MCF 10A (cell line): Measurements from ENCODE around the gene MCAM. TPM values are rescaled to one million over a fixed set of nuclear protein-coding genes. Genes with fewer than 3 reads are reported as not detected.
A peak's percentile ranks its signal among the peaks of the same experiment; 100 is the strongest.

Source experiments
- BruUV-seq: library from RNA; stranded (reverse); fragments of 400-500 nt; replicated peaks from 2 replicates; lab custom pipeline; 2021; lab: Mats Ljungman, UMichigan
- CTCF ChIA-PET: fragments of 300-600 bp; sonication (Branson Sonifier 250); formaldehyde crosslinking; extraction: SDS; loops from one replicate; lab custom pipeline; 2021; ENCODE audit warnings: antibody characterized with exemption, inconsistent platforms; lab: Yijun Ruan, JAX
- POLR2A ChIA-PET: fragments of 300-600, 350-650 bp; sonication (Branson Sonifier 250); formaldehyde crosslinking; extraction: SDS; loops from one replicate; lab custom pipeline; 2020; ENCODE audit warnings: antibody characterized with exemption, inconsistent platforms; lab: Yijun Ruan, JAX
- DNase-seq: peaks from one replicate; pipeline ENCODE4 v3.0.0-alpha.2; 2018; ENCODE audit not compliant: unreplicated experiment
- H3K27ac Mint-ChIP-seq: one replicate; pipeline ENCODE4 v1.8.0; 2022; ENCODE audit warnings: mild to moderate bottlenecking, low read depth, mixed read lengths; ENCODE audit not compliant: unreplicated experiment
- H3K27me3 Mint-ChIP-seq: one replicate; pipeline ENCODE4 v1.8.0; 2022; ENCODE audit warnings: mixed read lengths; ENCODE audit not compliant: insufficient read depth, unreplicated experiment
- H3K36me3 Mint-ChIP-seq: one replicate; pipeline ENCODE4 v1.8.0; 2022; ENCODE audit warnings: mild to moderate bottlenecking, moderate library complexity, mixed read lengths; ENCODE audit not compliant: insufficient read depth, unreplicated experiment
- H3K4me1 Mint-ChIP-seq: one replicate; pipeline ENCODE4 v1.8.0; 2022; ENCODE audit warnings: mixed read lengths; ENCODE audit not compliant: insufficient read depth, unreplicated experiment
- H3K4me3 Mint-ChIP-seq: one replicate; pipeline ENCODE4 v1.8.0; 2022; ENCODE audit warnings: mild to moderate bottlenecking, moderate library complexity, mixed read lengths; ENCODE audit not compliant: unreplicated experiment
- H3K9me3 Mint-ChIP-seq: one replicate; pipeline ENCODE4 v1.8.0; 2022; ENCODE audit warnings: mixed read lengths; ENCODE audit not compliant: unreplicated experiment
- intact Hi-C: fragments of 100-400 bp; cut with micrococcal nuclease; formaldehyde crosslinking; loops from 2 replicates; pipeline ENCODE4 v1.14.1; 2022
- total RNA-seq: library from RNA; stranded (reverse); gene quantifications from 2 replicates; pipeline ENCODE4 v1.2.3, GENCODE V29; 2022
- TF ChIP-seq, protein P1 (sequence below): fragments of 200-600 bp; IDR thresholded peaks from one replicate; pipeline ENCODE4 v1.8.0; 2022; ENCODE audit warnings: antibody characterized with exemption, mild to moderate bottlenecking; ENCODE audit not compliant: unreplicated experiment

Gene MCAM
- total RNA-seq, 1 experiment from 2014 or later: 3.5 TPM

DNA sequence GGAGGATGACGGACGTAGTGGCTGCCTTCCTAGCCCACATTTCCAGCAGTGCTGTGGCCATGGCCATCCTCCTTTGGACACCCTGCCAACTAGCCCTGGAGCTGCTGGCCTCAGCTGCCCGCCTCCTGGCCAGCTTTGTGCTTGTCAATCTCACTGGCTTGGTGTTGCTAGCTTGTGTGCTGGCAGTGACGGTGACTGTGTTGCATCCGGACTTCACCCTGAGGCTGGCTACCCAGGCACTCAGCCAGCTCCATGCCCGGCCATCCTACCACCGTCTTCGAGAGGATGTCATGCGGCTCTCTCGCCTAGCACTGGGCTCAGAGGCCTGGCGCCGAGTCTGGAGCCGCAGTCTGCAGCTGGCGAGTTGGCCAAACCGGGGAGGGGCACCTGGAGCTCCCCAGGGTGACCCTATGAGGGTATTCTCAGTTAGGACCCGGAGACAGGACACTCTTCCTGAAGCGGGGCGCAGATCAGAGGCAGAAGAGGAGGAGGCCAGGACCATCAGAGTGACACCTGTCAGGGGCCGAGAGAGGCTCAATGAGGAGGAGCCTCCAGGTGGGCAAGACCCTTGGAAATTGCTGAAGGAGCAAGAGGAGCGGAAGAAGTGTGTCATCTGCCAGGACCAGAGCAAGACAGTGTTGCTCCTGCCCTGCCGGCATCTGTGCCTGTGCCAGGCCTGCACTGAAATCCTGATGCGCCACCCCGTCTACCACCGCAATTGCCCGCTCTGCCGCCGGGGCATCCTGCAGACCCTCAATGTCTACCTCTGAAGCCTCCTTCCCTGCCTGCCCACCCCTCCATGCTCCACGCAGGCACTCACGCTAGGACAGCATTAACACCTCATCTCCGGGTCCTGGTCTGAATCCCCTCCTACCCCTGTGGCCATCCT, 19.0 kb upstream of the MCAM start:
- CTCF ChIA-PET: interaction anchor here (0.6 to 5.9 kb wide), 9 partner anchors 9 to 647 kb away, joined by 3 to 49 read pairs (median 3); no protein-coding TSS in a partner anchor
- DNase-seq: peak; percentile 42
- H3K9me3 Mint-ChIP-seq: no peaks in the 10 kb centered on the region
- H3K27me3 Mint-ChIP-seq: peaks cover 5% of the 10 kb centered on the region
- H3K27ac Mint-ChIP-seq: no peak overlapping the region
- TF ChIP-seq, protein P1, sequence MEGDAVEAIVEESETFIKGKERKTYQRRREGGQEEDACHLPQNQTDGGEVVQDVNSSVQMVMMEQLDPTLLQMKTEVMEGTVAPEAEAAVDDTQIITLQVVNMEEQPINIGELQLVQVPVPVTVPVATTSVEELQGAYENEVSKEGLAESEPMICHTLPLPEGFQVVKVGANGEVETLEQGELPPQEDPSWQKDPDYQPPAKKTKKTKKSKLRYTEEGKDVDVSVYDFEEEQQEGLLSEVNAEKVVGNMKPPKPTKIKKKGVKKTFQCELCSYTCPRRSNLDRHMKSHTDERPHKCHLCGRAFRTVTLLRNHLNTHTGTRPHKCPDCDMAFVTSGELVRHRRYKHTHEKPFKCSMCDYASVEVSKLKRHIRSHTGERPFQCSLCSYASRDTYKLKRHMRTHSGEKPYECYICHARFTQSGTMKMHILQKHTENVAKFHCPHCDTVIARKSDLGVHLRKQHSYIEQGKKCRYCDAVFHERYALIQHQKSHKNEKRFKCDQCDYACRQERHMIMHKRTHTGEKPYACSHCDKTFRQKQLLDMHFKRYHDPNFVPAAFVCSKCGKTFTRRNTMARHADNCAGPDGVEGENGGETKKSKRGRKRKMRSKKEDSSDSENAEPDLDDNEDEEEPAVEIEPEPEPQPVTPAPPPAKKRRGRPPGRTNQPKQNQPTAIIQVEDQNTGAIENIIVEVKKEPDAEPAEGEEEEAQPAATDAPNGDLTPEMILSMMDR: no peak
- BruUV-seq: no TSS peak
- H3K4me1 Mint-ChIP-seq: peaks cover 31% of the 10 kb centered on the region
- POLR2A ChIA-PET: interaction anchor here (0.7 to 0.9 kb wide), 2 partner anchors 20 to 46 kb away, joined by 3 read pairs; no protein-coding TSS in a partner anchor
- H3K4me3 Mint-ChIP-seq: peak overlapping the region; percentile 86
- intact Hi-C loops: no loop called here
- H3K36me3 Mint-ChIP-seq: peaks cover 8% of the 10 kb centered on the region

DNA sequence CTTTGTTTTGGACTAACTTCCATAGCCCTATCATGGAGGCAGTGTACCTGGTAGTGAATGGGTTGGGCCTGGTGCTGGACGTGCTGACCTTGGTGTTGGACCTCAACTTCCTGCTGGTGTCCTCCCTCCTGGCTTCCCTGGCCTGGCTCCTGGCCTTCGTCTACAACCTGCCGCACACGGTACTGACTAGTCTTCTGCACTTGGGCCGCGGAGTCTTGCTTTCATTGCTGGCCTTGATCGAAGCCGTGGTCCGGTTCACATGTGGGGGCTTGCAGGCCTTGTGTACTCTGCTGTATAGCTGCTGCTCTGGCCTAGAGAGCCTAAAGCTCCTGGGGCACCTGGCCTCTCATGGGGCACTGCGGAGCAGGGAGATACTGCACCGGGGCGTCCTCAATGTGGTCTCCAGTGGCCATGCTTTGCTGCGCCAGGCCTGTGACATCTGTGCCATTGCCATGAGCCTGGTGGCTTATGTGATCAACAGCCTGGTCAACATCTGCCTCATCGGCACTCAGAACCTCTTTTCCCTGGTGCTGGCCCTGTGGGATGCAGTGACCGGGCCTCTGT, 18.2 kb upstream of the MCAM start:
- H3K27ac Mint-ChIP-seq: peak overlapping the region; percentile 89
- peaks cover 8% of the 10 kb centered on the region for H3K36me3 Mint-ChIP-seq
- no peak for DNase-seq
- peak overlapping the region; percentile 86 for H3K4me3 Mint-ChIP-seq
- H3K4me1 Mint-ChIP-seq: peaks cover 31% of the 10 kb centered on the region
- POLR2A ChIA-PET: interaction anchor here (0.9 to 1.9 kb wide), 5 partner anchors 17 to 233 kb away, joined by 3 to 11 read pairs (median 3); no protein-coding TSS in a partner anchor
- no TSS peak for BruUV-seq
- peaks cover 8% of the 10 kb centered on the region for H3K27me3 Mint-ChIP-seq
- CTCF ChIA-PET: interaction anchor here (0.5 to 5.9 kb wide), 6 partner anchors 8 to 40 kb away, joined by 3 to 49 read pairs (median 4); no protein-coding TSS in a partner anchor
- intact Hi-C loops: no loop called here
- H3K9me3 Mint-ChIP-seq: no peaks in the 10 kb centered on the region
- TF ChIP-seq, protein P1: no peak

DNA sequence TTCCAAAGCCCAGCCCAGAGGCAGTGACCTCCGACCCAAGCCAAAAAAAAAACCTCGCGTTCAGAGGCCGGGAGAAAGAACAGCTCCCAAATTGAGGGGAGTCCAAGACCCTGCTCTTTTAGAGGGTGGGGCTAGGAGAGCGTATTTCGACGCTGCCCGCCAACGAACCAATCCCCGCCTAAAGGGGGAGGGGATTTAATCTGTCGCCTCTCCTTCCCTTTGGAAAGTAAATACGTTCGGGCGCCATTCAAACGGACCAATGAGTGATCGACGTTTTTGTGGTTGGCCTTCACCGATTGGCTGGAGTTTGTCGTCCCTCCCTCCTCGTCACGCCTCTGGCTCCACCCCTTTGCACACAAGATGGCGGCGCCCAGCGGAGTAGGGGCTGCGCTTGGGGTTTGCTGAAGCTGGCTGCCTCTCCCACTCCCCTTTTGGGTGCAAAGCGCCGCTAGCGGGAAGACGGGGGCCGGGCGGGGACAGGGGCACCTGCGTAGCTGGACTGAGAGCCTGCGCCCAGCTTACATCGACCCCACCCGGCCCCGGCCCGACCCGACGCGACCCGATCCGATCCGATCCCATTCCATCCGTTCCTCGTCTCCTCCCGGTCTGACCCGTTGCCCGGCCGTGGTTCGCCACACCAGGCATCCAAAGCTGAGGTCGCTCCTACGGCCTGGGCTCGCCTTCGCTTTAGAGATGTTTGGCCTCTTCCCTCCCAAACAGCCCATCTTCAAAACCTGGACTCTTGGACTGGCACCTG, 17.4 kb upstream of the MCAM start, which contains the start of gene RNF26:
Gene RNF26 (plus strand): TSS at position 354 of the 757 bp plus-strand sequence. CDS start 596 bp downstream, outside the sequence.
- peaks cover 8% of the 10 kb centered on the region for H3K36me3 Mint-ChIP-seq
- intact Hi-C loops: no loop called here
- H3K27me3 Mint-ChIP-seq: peaks cover 16% of the 10 kb centered on the region
- TSS peak; percentile 66 for BruUV-seq
- TF ChIP-seq, protein P1: no peak
- ChIA-PET POLR2A (interaction anchor here (0.7 to 1.9 kb wide), 13 partner anchors 13 to 348 kb away, joined by 3 to 11 read pairs (median 3); partner anchors contain the start of gene VPS11), CTCF (interaction anchor here (0.5 to 1.5 kb wide), 7 partner anchors 8 to 50 kb away, joined by 3 to 6 read pairs (median 3); partner anchors contain the start of gene MFRP)
- peak within 1 kb of the TSS; percentile 89 for H3K27ac Mint-ChIP-seq
- H3K9me3 Mint-ChIP-seq: no peaks in the 10 kb centered on the region
- H3K4me3 Mint-ChIP-seq: peak within 1 kb of the TSS; percentile 86
- peak; percentile 99 for DNase-seq
- peaks cover 30% of the 10 kb centered on the region for H3K4me1 Mint-ChIP-seq
